Thyroid gland (tissue), 4 donors: ENCODE results near the gene PRRC2A.

Experiments used
- POLR2A ChIP-seq, 2 donors: fragments of 450-650 bp; IDR thresholded peaks; one replicate each; pipeline ENCODE4 v1.6.1; 2017; ENCODE audit warnings: antibody characterized with exemption in 2 of 2, mild to moderate bottlenecking in 2 of 2, moderate library complexity in 1 of 2
- TF ChIP-seq, protein P1 (sequence below), 6 experiments: fragments of 200-600 bp in 3 of 6; fragments of 450-650 bp in 3 of 6; sonication (generic) in 3 of 6; IDR thresholded peaks; one replicate each; pipeline ENCODE4 v1.5.1; 2016 to 2019; ENCODE audit warnings: antibody characterized with exemption in 6 of 6, mild to moderate bottlenecking in 2 of 6, inconsistent platforms in 1 of 6, moderate library complexity in 1 of 6

DNA sequence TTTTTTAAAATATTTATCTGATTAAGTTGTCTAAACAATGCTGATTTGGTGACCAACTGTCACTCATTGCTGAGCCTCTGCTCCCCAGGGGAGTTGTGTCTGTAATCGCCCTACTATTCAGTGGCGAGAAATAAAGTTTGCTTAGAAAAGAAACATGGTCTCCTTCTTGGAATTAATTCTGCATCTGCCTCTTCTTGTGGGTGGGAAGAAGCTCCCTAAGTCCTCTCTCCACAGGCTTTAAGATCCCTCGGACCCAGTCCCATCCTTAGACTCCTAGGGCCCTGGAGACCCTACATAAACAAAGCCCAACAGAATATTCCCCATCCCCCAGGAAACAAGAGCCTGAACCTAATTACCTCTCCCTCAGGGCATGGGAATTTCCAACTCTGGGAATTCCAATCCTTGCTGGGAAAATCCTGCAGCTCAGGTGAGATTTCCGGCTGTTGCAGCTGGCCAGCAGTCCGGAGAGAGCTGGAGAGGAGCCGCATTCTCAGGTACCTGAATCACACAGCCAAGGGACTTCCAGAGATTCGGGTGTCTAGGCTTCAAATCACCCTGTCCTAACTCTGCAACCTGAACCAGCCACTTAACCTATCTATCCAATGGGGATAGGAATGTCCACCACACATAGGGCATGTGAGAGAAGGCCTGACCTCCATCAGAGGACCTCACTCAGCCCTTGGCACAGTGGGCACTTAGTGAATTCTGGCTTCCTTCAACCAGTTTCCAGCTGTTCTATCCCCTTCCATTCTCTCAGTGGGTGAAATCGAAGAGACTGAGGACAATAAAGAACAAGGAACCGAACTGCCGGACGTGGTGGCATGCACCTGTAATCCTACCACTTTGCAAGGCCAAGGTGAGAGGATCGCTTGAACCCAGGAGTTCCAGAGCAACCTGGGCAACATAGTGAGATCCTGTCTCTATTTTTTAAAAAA is 42.1 kb upstream of the PRRC2A start:
- TF ChIP-seq, protein P1, sequence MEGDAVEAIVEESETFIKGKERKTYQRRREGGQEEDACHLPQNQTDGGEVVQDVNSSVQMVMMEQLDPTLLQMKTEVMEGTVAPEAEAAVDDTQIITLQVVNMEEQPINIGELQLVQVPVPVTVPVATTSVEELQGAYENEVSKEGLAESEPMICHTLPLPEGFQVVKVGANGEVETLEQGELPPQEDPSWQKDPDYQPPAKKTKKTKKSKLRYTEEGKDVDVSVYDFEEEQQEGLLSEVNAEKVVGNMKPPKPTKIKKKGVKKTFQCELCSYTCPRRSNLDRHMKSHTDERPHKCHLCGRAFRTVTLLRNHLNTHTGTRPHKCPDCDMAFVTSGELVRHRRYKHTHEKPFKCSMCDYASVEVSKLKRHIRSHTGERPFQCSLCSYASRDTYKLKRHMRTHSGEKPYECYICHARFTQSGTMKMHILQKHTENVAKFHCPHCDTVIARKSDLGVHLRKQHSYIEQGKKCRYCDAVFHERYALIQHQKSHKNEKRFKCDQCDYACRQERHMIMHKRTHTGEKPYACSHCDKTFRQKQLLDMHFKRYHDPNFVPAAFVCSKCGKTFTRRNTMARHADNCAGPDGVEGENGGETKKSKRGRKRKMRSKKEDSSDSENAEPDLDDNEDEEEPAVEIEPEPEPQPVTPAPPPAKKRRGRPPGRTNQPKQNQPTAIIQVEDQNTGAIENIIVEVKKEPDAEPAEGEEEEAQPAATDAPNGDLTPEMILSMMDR (IDR thresholded peaks at IDR 0.05) = no peak
- TF ChIP-seq POLR2A (IDR thresholded peaks at IDR 0.05) = no peak
